ENCODE data around the gene OR8B3.
"Not testable (repeated sequence)": the region's sequence is repeated elsewhere in the genome, so short reads cannot be mapped to it uniquely, and the experiment has no call there.

Gene OR8B3

DNA sequence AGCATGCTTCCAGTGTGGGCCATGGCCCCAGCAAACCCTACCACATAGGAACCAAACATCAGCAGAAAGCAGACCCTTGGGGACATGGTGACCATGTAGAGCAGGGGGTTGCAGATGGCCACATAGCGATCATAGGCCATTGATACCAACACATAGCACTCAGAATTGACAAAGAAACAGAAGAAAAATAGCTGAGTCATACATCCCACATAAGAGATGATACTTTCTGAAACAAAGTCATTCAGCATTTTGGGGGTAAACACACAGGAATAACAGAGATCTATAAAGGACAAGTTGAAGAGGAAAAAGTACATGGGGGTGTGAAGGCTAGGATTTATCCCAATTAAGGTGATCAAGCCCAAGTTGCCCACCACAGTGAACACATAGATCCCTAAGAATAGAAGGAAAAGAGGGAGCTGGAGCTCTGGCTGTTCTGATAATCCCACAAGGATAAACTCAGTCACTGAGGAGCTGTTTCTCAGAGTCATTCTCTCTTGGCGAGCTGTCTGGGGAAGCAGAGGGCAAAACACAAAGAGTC is 25.6 kb upstream of the OR8B3 start, which contains the start of gene OR8B4:
OR8B4 (minus strand) TSS at position 488 of the 538 bp plus-strand sequence; CDS start at position 488, 0 bp downstream.
- Histone ChIP-seq H3K27me3 (ENCODE audit: insufficient read depth, poor library complexity, severe bottlenecking) (peaks cover under 1% of the 10 kb centered on the region), H3K27ac (ENCODE audit: poor library complexity, severe bottlenecking) (no peak within 1 kb of the TSS), H3K36me3 (ENCODE audit: low read depth) (no peaks in the 10 kb centered on the region), H3K4me1 (ENCODE audit: insufficient read depth, poor library complexity, severe bottlenecking) (no peaks in the 10 kb centered on the region), H3K4me3 (ENCODE audit: severe bottlenecking) (no peak within 1 kb of the TSS), H3K9me3 (ENCODE audit: severe bottlenecking) (no peaks in the 10 kb centered on the region)
- TF ChIP-seq CTCF (IDR thresholded peaks at IDR 0.05; ENCODE audit: poor library complexity, severe bottlenecking) = no peak
- no peak for DNase-seq (ENCODE audit: low spot score)
- no peak for ATAC-seq (ENCODE audit: low read depth)

DNA sequence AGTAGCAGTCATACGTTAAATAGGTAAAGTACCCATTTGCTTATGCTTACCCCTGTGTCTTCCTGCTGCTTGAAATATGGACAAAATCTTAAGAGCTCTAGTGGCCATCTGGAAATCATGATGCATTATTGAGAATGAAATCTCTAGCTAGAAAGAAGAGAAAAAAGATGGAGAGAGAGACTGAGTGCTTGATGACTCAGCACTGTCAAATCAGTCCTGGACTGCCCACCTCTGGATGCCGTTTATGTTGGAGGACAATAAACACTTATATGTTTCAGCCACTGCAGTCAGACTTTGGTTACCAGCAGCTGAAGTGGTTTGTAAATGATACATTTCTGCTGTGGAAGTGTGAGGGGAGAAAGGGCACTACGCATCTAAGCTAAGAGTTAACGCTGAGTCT is 22.2 kb upstream of the OR8B3 start:
- no peak for TF ChIP-seq CTCF (IDR thresholded peaks at IDR 0.05; ENCODE audit: poor library complexity, severe bottlenecking)
- no peak overlapping the region for H3K4me3 ChIP-seq (ENCODE audit: severe bottlenecking)
- DNase-seq (ENCODE audit: low spot score) (no peak), ATAC-seq (ENCODE audit: low read depth) (no peak)
- H3K27ac ChIP-seq (ENCODE audit: poor library complexity, severe bottlenecking) = no peak overlapping the region
- no peaks in the 10 kb centered on the region for H3K9me3 ChIP-seq (ENCODE audit: severe bottlenecking)
- H3K4me1 ChIP-seq (ENCODE audit: insufficient read depth, poor library complexity, severe bottlenecking) = no peaks in the 10 kb centered on the region
- peaks cover 8% of the 10 kb centered on the region for H3K27me3 ChIP-seq (ENCODE audit: insufficient read depth, poor library complexity, severe bottlenecking)
- H3K36me3 ChIP-seq (ENCODE audit: low read depth) = no peaks in the 10 kb centered on the region

DNA sequence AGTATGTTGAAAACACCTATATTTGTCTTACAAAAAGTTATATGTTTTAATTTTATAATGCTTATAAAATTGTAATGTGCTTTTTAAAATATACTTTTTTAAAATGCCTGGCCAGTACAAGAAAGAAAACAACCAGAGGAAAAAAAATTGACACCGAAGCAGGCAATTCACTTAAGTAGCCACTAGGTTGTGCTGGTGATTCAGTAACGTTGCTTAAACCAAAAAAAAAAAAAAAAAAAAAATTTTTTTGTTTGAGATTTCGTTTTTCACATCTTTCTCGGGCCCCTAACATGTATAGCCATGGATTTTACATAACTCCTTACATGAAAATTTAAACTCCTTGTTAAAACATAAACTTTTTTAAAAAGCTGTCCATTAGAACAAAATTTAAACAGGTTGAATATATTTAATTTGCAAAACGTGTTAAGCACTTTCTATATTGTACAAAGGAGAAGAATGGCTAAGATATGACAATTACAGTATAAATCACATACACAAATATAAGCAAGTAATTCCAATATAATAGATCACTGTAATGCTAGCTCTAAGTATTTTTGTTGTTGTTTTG is 16.6 kb upstream of the OR8B3 start:
- DNase-seq (ENCODE audit: low spot score) = no peak
- Histone ChIP-seq H3K4me3 (ENCODE audit: severe bottlenecking) (no peak overlapping the region), H3K9me3 (ENCODE audit: severe bottlenecking) (no peaks in the 10 kb centered on the region), H3K4me1 (ENCODE audit: insufficient read depth, poor library complexity, severe bottlenecking) (no peaks in the 10 kb centered on the region), H3K27me3 (ENCODE audit: insufficient read depth, poor library complexity, severe bottlenecking) (peaks cover 8% of the 10 kb centered on the region), H3K27ac (ENCODE audit: poor library complexity, severe bottlenecking) (no peak overlapping the region), H3K36me3 (ENCODE audit: low read depth) (no peaks in the 10 kb centered on the region)
- ATAC-seq (ENCODE audit: low read depth) = no peak
- TF ChIP-seq CTCF (IDR thresholded peaks at IDR 0.05; ENCODE audit: poor library complexity, severe bottlenecking) = peak; percentile 80

- ATAC-seq (ENCODE audit: low read depth) = no peak
- H3K9me3 ChIP-seq (ENCODE audit: severe bottlenecking) = no peaks in the 10 kb centered on the region
- H3K36me3 ChIP-seq (ENCODE audit: low read depth) = no peaks in the 10 kb centered on the region
- H3K4me3 ChIP-seq (ENCODE audit: severe bottlenecking) = no peak overlapping the region
- TF ChIP-seq CTCF (IDR thresholded peaks at IDR 0.05; ENCODE audit: poor library complexity, severe bottlenecking) = no peak
- no peaks in the 10 kb centered on the region for H3K27me3 ChIP-seq (ENCODE audit: insufficient read depth, poor library complexity, severe bottlenecking)
- no peak overlapping the region for H3K27ac ChIP-seq (ENCODE audit: poor library complexity, severe bottlenecking)
- H3K4me1 ChIP-seq (ENCODE audit: insufficient read depth, poor library complexity, severe bottlenecking) = no peaks in the 10 kb centered on the region
- no peak for DNase-seq (ENCODE audit: low spot score)
These were observed 11.1 kb upstream of the OR8B3 start for GRCh38 chr11:124409906-124410305.

- Histone ChIP-seq H3K27ac (ENCODE audit: poor library complexity, severe bottlenecking) (no peak overlapping the region), H3K4me1 (ENCODE audit: insufficient read depth, poor library complexity, severe bottlenecking) (no peaks in the 10 kb centered on the region), H3K9me3 (ENCODE audit: severe bottlenecking) (no peaks in the 10 kb centered on the region), H3K36me3 (ENCODE audit: low read depth) (no peaks in the 10 kb centered on the region), H3K27me3 (ENCODE audit: insufficient read depth, poor library complexity, severe bottlenecking) (no peaks in the 10 kb centered on the region), H3K4me3 (ENCODE audit: severe bottlenecking) (no peak overlapping the region)
- ATAC-seq (ENCODE audit: low read depth) (peak; percentile 62; the same call in 1 of the 3 replicates), DNase-seq (ENCODE audit: low spot score) (no peak)
- no peak for TF ChIP-seq CTCF (IDR thresholded peaks at IDR 0.05; ENCODE audit: poor library complexity, severe bottlenecking)
These were observed 6.8 kb upstream of the OR8B3 start for GRCh38 chr11:124405581-124405980.

DNA sequence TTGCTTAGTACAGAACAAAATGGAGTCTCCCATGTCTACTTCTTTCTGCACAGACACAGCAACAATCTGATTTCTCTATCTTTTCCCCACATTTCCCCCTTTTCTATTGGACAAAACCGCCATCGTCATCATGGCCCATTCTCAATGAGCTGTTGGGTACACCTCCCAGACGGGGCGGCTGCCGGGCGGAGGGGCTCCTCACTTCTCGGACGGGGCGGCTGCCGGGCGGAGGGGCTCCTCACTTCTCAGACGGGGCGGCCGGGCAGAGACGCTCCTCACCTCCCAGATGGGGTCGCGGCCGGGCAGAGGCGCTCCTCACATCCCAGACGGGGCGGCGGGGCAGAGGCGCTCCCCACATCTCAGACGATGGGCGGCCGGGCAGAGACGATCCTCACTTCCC is 4.4 kb upstream of the OR8B3 start:
- not testable (repeated sequence) for H3K4me3 ChIP-seq (ENCODE audit: severe bottlenecking); DNase-seq (ENCODE audit: low spot score); H3K27ac ChIP-seq (ENCODE audit: poor library complexity, severe bottlenecking); H3K4me1 ChIP-seq (ENCODE audit: insufficient read depth, poor library complexity, severe bottlenecking); ATAC-seq (ENCODE audit: low read depth); H3K36me3 ChIP-seq (ENCODE audit: low read depth); H3K9me3 ChIP-seq (ENCODE audit: severe bottlenecking); H3K27me3 ChIP-seq (ENCODE audit: insufficient read depth, poor library complexity, severe bottlenecking)

All from RWPE2 (cell line).